Mesodermal cell (in vitro differentiated cells): ENCODE results near the gene FGF10.

Source experiments
- H3K27ac ChIP-seq: 2 replicates; pipeline ENCODE4 v1.7.0; 2013; ENCODE audit warnings: mild to moderate bottlenecking, low read depth, low read length, moderate library complexity; ENCODE audit not compliant: severe bottlenecking
- H3K36me3 ChIP-seq: 2 replicates; pipeline ENCODE4 v1.7.1; 2013; ENCODE audit warnings: mild to moderate bottlenecking, low read length, moderate library complexity; ENCODE audit not compliant: control insufficient read depth, insufficient read depth
- H3K4me1 ChIP-seq: one replicate; pipeline ENCODE4 v1.7.1; 2013; ENCODE audit warnings: mild to moderate bottlenecking, low read length; ENCODE audit not compliant: insufficient read depth, control insufficient read depth, poor library complexity, severe bottlenecking
- H3K4me3 ChIP-seq: 2 replicates; pipeline ENCODE4 v1.7.0; 2013; ENCODE audit warnings: low read length, control low read depth, mild to moderate bottlenecking; ENCODE audit not compliant: insufficient read depth, poor library complexity, severe bottlenecking; ENCODE audit errors: extremely low read depth
- H3K9me3 ChIP-seq: 2 replicates; pipeline ENCODE4 v1.7.1; 2013; ENCODE audit warnings: mild to moderate bottlenecking, low read length, moderate library complexity; ENCODE audit not compliant: control insufficient read depth
- WGBS, 2 experiments: methylation state at CpG; one replicate each; pipeline ENCODE4 v1.1.5; 2013; ENCODE audit warnings: missing lambda C conversion rate in 2 of 2; ENCODE audit not compliant: insufficient coverage in 2 of 2; 5-methylcytosine and 5-hydroxymethylcytosine counted together

FGF10 gene

DNA sequence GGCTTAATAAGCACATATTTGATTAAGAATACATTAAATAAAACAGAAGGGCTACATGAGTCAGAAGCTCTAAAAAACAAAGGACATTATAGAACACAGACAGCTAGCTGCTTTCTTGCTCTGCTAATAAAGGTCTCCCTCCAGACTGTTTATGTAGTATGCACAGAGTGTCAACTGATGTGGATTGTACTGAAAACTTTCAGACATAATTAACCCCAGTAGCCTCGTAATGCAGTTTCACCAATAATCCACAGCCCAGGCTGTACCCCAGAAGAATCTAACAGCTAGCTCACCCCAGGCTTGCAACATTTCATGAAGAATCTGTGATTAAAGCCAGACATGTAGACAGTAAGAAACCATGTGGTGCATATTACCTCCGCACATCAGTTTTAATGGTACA, 30.8 kb downstream of the FGF10 start:
- no peaks in the 10 kb centered on the region for H3K9me3 ChIP-seq
- WGBS, 2 experiments: 100% methylated on average over 1 of the region's 2 CpGs; no CpG with 5 or more reads in 1 of the 2 experiments
- no peak overlapping the region for H3K4me3 ChIP-seq
- no peaks in the 10 kb centered on the region for H3K36me3 ChIP-seq
- H3K4me1 ChIP-seq: no peaks in the 10 kb centered on the region
- no peak overlapping the region for H3K27ac ChIP-seq

DNA sequence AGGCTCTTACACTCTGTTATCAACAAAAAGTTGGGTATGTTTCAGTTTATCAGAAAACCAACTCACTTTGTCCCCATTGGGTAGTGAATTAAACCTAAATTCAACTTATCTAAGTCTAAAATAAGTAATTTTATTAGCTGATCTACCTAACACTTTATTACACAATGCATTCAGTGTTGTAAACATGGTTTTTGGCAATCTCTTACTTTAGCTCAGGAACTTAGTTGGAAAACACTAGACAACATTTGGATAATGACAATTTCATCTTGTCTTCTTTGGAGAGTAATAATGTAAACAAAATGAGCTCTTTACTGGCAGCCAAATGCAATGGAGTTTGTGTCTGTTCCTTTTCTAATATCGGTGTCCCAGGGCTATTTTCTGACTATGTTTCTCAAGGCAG, 33.0 kb downstream of the FGF10 start:
- no CpG with 5 or more reads among the region's 1 CpG for whole genome bisulfite sequencing, 2 experiments
- Histone ChIP-seq H3K4me3 (no peak overlapping the region), H3K9me3 (no peaks in the 10 kb centered on the region)

DNA sequence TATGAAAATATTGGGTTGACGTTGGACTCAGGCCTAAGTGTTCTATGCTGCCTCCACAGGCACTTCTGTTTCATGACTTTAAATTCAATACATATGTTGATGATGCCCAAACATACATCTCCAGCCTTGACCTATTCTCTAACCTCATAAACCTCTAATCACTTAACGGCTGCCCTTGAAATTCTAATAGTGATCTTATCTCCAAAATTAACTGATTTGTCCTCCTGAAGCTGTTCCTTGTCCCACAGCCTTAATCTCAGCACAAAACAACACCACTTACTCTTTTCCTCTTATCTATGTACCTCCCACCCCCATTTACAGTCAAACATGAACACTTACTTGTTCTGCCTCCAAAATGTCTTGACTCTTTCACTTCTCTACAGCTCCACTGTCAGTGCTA, 43.3 kb downstream of the FGF10 start:
- H3K4me3 ChIP-seq: no peak overlapping the region
- no peaks in the 10 kb centered on the region for H3K4me1 ChIP-seq
- no peaks in the 10 kb centered on the region for H3K9me3 ChIP-seq
- no peak overlapping the region for H3K27ac ChIP-seq
- 94 to 100% methylated on average over 1 of the region's 2 CpGs for WGBS, 2 experiments
- no peaks in the 10 kb centered on the region for H3K36me3 ChIP-seq

More for the DNA sequence above, 33.0 kb downstream of the FGF10 start:
- Histone ChIP-seq H3K27ac (no peak overlapping the region), H3K4me1 (no peaks in the 10 kb centered on the region), H3K36me3 (no peaks in the 10 kb centered on the region)

DNA sequence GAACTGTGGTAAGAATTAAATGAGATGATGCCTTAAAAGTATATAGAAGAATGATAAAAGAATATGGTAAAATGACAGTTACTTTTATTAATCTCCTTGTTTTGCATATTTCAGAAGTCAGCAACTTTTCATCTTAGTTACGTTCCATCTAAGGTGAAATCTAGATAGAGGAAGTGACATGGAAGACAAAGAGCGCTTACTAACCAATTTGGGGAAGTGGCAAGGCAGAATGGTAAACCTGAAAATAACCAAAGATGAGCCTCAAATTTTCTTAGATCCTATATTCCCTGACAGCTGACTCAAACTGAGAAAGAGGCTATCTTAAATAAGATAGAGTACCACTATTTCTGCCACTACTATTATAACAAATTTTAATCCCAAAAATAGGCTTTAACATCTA, 52.5 kb downstream of the FGF10 start:
- H3K36me3 ChIP-seq: no peaks in the 10 kb centered on the region
- H3K4me1 ChIP-seq: no peaks in the 10 kb centered on the region
- H3K4me3 ChIP-seq: no peak overlapping the region
- no peak overlapping the region for H3K27ac ChIP-seq
- WGBS, 2 experiments: 100% methylated on average over 1 of the region's 2 CpGs
- H3K9me3 ChIP-seq: no peaks in the 10 kb centered on the region

DNA sequence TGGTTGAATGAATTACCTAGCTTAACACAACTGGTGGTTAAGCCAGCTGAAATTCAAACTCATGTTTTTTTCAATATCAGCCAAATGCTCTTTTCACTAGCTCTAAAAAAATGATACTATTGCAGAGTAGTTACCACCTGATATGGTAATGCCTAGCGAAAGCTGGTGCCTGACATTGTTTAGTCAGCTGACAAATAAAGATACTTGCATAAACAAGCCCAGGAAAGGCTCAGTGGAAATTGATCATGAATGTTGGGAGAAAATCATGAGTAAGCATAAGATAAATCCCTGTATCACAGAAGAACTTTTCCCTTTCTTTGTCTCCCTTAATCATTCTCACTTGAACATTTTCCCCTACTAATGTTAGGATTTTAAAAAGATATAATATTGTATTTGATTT, 54.6 kb downstream of the FGF10 start:
- WGBS, 2 experiments: 100% methylated on average over 1 of the region's 1 CpG; no CpG with 5 or more reads in 1 of the 2 experiments
- H3K4me1 ChIP-seq: no peaks in the 10 kb centered on the region
- H3K36me3 ChIP-seq: no peaks in the 10 kb centered on the region
- no peak overlapping the region for H3K4me3 ChIP-seq
- no peak overlapping the region for H3K27ac ChIP-seq
- H3K9me3 ChIP-seq: no peaks in the 10 kb centered on the region

DNA sequence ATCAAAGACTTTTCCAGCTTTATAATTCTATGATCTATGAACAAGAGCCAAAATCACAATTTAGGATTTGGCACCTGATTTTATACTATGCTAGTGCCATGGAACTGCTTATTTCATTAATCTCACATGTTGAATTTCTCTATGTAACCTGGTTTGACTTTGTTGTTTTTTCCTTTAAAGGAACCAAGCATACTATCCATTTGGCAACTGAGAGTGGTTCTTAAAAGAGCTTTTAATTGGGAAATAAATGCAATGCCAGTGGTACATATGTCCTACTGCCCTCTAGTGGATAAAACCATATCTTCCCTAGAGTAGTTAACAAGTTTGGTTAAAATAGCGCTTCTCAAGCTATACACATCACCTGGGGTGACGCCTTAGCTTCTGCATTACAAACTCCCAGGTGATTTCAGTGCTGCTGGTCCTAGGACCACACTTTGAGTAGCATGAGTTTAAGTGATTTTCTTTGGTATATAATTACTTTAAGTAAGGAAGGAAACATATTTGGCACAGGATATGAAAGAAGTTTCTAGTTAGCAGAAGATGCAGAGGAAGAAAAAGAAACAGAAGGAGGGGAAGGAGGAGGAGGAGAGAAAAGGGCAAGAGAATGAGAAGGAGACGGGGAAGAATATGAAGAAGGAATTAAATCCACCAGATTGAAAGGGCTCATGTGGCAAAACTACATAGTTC, 56.8 kb downstream of the FGF10 start:
- no peaks in the 10 kb centered on the region for H3K9me3 ChIP-seq
- H3K36me3 ChIP-seq: no peaks in the 10 kb centered on the region
- H3K27ac ChIP-seq: no peak overlapping the region
- WGBS, 2 experiments: no CpG with 5 or more reads among the region's 3 CpGs
- peaks cover 7% of the 10 kb centered on the region for H3K4me1 ChIP-seq
- H3K4me3 ChIP-seq: no peak overlapping the region

DNA sequence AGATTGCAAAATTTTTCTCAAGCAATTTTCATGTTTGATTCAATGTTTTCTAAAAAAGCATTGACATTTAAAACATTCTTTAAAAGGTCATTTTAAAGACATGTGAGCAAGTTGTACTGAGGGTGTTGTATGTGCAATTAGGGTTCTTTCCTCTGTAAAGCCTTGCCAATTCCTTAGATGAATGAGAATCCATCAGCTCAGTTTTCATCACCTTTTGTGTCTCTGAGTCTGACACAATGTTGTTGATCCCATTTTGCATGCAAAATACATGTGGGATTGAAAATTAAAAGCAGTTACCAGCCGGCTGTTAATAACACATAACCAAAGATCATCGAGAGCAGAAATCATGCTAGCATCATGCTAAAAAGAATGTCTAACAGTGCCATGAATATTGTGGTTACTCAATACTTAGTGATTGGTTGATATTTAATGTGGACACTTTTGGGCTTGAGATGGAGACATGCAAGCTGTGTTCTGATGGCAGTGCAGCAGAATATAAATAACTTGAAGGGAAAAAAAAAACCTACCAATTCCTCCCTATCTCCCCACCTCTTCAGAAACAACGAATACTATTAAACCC, 57.7 kb downstream of the FGF10 start:
- 40 to 100% methylated on average over 1 of the region's 3 CpGs for WGBS, 2 experiments

DNA sequence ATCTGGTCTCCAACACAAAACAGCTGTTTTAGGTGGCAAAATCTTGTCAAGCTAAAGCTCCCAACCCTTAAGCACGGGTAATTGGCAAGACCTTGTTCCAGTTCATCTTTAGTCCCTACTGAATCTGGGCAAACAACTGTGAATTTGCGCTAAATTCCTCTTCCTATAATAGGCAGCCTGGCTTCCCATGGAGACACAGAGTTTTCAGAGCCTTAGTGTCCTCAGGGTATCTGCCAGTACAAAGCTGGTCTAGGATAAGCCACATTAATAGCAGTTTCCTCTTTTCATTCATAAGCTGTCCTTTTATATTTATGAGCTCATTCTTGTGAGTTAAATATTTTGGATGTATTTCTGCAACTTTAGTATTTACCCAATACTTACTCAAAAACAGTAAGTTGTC, 59.5 kb downstream of the FGF10 start:
- Histone ChIP-seq H3K36me3 (no peaks in the 10 kb centered on the region), H3K4me3 (no peak overlapping the region), H3K27ac (no peak overlapping the region), H3K9me3 (no peaks in the 10 kb centered on the region), H3K4me1 (peaks cover 7% of the 10 kb centered on the region)
- 83 to 89% methylated on average over 1 to 2 of the region's 2 CpGs for WGBS, 2 experiments

More for the DNA sequence above, 57.7 kb downstream of the FGF10 start:
- no peak overlapping the region for H3K4me3 ChIP-seq
- no peaks in the 10 kb centered on the region for H3K36me3 ChIP-seq
- peaks cover 7% of the 10 kb centered on the region for H3K4me1 ChIP-seq
- no peaks in the 10 kb centered on the region for H3K9me3 ChIP-seq
- no peak overlapping the region for H3K27ac ChIP-seq

DNA sequence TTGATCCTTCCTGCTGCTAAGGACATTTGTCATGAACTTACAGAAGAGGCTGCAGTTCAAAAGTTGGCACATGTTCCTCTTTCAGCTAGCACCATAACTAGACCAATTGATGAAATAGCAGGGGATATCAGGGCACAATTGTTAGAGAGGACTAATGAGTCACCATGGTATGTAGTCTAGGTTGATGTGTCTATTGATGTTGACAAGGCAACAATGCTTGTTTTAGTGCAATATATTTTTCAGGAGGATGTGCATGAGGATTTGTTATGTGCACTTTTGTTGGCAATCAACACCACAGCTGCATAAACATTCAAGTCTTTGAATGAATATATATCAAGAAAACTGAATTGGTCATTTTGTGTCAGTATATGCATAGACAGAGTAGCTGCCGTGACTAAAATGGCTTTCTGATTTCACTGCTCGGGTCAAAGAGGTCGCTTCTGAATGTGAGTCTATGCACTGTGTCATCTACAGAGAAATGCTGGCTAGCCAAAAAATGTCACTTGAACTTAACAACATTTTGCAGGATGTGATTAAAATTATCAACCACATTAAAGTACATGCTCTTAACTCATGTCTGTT, 68.0 kb downstream of the FGF10 start:
- no peaks in the 10 kb centered on the region for H3K36me3 ChIP-seq

DNA sequence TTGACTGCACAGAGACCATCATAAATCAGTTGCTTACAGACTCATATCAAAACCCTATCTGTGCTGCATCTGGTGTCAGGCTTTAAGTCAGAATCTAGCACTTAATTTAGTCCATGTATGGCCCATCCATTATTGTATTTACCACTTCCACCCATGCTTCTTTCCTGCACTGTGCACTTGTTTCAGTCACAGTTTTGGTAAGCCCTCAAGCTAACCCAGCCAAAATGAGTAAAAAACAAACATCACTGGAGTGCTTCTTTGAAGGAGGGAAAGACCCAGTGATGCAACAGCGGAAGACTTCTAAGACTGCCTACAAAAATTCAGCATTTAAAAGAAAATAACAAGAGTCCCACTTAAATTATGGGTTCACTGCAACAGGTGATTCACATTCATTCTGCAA, 69.0 kb downstream of the FGF10 start:
- H3K4me3 ChIP-seq: no peak overlapping the region
- H3K4me1 ChIP-seq: no peaks in the 10 kb centered on the region
- peaks cover 4% of the 10 kb centered on the region for H3K9me3 ChIP-seq
- no peak overlapping the region for H3K27ac ChIP-seq
- H3K36me3 ChIP-seq: no peaks in the 10 kb centered on the region
- WGBS, 2 experiments: no CpG with 5 or more reads among the region's 1 CpG

More for the DNA sequence above, 68.0 kb downstream of the FGF10 start:
- Histone ChIP-seq H3K4me1 (no peaks in the 10 kb centered on the region), H3K27ac (no peak overlapping the region), H3K4me3 (no peak overlapping the region), H3K9me3 (peaks cover 4% of the 10 kb centered on the region)
- WGBS, 2 experiments: 100% methylated on average over 2 of the region's 3 CpGs; no CpG with 5 or more reads in 1 of the 2 experiments

DNA sequence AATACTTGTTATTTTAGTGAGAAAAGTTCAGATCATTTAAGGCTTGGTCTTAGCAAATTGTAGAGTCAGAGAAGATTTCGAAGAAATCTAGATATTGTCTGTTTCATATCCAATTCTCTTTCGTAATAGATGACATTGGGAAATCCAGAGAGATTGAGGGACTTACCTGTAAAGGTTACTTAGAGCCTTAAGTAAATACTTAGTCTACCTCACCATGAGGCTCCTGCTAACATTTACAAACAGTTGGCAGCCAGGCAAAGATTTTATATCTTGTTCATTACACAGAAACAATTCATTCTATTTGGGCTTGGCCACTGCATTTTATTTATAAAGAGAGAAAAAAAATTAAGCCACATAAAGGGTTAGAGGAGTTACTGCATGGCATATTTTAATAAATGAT, 70.3 kb downstream of the FGF10 start:
- Histone ChIP-seq H3K4me3 (no peak overlapping the region), H3K36me3 (no peaks in the 10 kb centered on the region), H3K9me3 (peaks cover 4% of the 10 kb centered on the region), H3K27ac (no peak overlapping the region), H3K4me1 (no peaks in the 10 kb centered on the region)
- WGBS, 2 experiments: 100% methylated on average over 2 of the region's 2 CpGs; no CpG with 5 or more reads in 1 of the 2 experiments
